ENCODE results near the gene EMP3. TPM values are rescaled to one million over a fixed set of nuclear protein-coding genes. Genes with fewer than 3 reads are reported as not detected.

Gene EMP3
- total and polyA plus RNA-seq, 2 of the 13 experiments (the other 11 are each of a cell fraction or from before 2014, with no cell fraction given), result 2.2 to 7.8 TPM

GRCh38 chr19:48310227-48310626, 15.1 kb upstream of the EMP3 start (continued):
- TF ChIP-seq ARID5B (CRISPR knock-in tag; IDR thresholded peaks at IDR 0.05) (0 out of 2 replicates have a peak, but pooled peaks have one; percentile 42), TEAD3 (CRISPR knock-in tag; optimal IDR thresholded peaks at IDR 0.05; ENCODE audit: borderline replicate concordance) (peak; percentile 30), MEF2D (CRISPR knock-in tag; IDR thresholded peaks at IDR 0.05) (no peak), SOX5 (CRISPR knock-in tag; IDR thresholded peaks at IDR 0.05; ENCODE audit: borderline replicate concordance) (peak; percentile 40; the same call in 1 of the 2 replicates)

GRCh38 chr19:48311384-48311783, 14.0 kb upstream of the EMP3 start:
- BruUV-seq (replicated peaks), result no TSS peak
- no peak for FAIRE-seq
- H2AFZ ChIP-seq (ENCODE audit: low read length), result no peak overlapping the region
- no peaks in the 10 kb centered on the region for H3K79me2 ChIP-seq (ENCODE audit: insufficient read depth, low read length)
- no peaks in the 10 kb centered on the region for H4K20me1 ChIP-seq (ENCODE audit: insufficient read depth, low read length)
- intact Hi-C loops (cut with micrococcal nuclease; ENCODE audit: unreplicated experiment) (loop anchor here (10.0 kb wide), 1 partner anchor 273 kb away; no protein-coding TSS in a partner anchor), in situ Hi-C loops (cut with HindIII; ENCODE audit: extremely low pct_ligation_motif_present, low pct_unique_long_range_greater_than_20kb) (loop anchor here (10.0 kb wide), 1 partner anchor 273 kb away; no protein-coding TSS in a partner anchor)
- CTCF ChIA-PET (ENCODE audit: low intra/inter-chr PET ratio, low total read pairs), result no interaction called here
- H3K9me3 ChIP-seq (ENCODE audit: low read length), result no peaks in the 10 kb centered on the region
- H3K9ac ChIP-seq (ENCODE audit: insufficient read depth, low read depth, low read length), result no peak overlapping the region
- 60% methylated on average over 11 of the region's 11 CpGs for WGBS (ENCODE audit: low lambda C conversion rate)
- no peak for DNase-seq (ENCODE audit: low spot score)
- H3K27ac ChIP-seq (ENCODE audit: extremely low read length, insufficient read depth, low read length), result no peak overlapping the region
- POLR2A ChIA-PET, result no interaction called here
- ATAC-seq, result no peak
- no peak overlapping the region for H3K4me2 ChIP-seq (ENCODE audit: low read depth, low read length)
- H3K36me3 ChIP-seq (replicated peaks in 1 of 2; ENCODE audit: control insufficient read depth in 1 of 2, insufficient read depth in 2 of 2, low read length in 2 of 2), result no peaks in the 10 kb centered on the region
- peaks cover 0 to 10% of the 10 kb centered on the region in 2 experiments; a peak in 3 of 5 replicates for H3K27me3 ChIP-seq (ENCODE audit: control insufficient read depth in 1 of 2, insufficient read depth in 2 of 2, low read length in 2 of 2)
- H3K4me3 ChIP-seq (replicated peaks in 1 of 3; ENCODE audit: insufficient read depth in 1 of 3, low read depth in 2 of 3, low read length in 3 of 3), result no peak overlapping the region
- H3K4me1 ChIP-seq (ENCODE audit: insufficient read depth, low read length), result peaks cover 30% of the 10 kb centered on the region
- no peak for TF ChIP-seq RXRB (CRISPR knock-in tag; IDR thresholded peaks at IDR 0.05; ENCODE audit: borderline replicate concordance)
- TF ChIP-seq ZSCAN20 (CRISPR knock-in tag; IDR thresholded peaks at IDR 0.05; ENCODE audit: borderline replicate concordance), result no peak
- no peak for TF ChIP-seq MTERF4 (CRISPR knock-in tag; IDR thresholded peaks at IDR 0.05)
- TF ChIP-seq GPN1 (CRISPR knock-in tag; IDR thresholded peaks at IDR 0.05; ENCODE audit: borderline replicate concordance), result no peak
- no peak for TF ChIP-seq RFXANK (CRISPR knock-in tag; IDR thresholded peaks at IDR 0.05)
- TF ChIP-seq ZNF878 (CRISPR knock-in tag; IDR thresholded peaks at IDR 0.05), result no peak
- TF ChIP-seq ZNF562 (CRISPR knock-in tag; IDR thresholded peaks at IDR 0.05; ENCODE audit: borderline replicate concordance), result no peak
- TF ChIP-seq EEA1 (CRISPR knock-in tag; IDR thresholded peaks at IDR 0.05; ENCODE audit: borderline replicate concordance), result no peak
- TF ChIP-seq ZSCAN5A (CRISPR knock-in tag; IDR thresholded peaks at IDR 0.05; ENCODE audit: borderline replicate concordance), result no peak
- no peak for TF ChIP-seq YEATS4 (CRISPR knock-in tag; IDR thresholded peaks at IDR 0.05; ENCODE audit: borderline replicate concordance)
- no peak for TF ChIP-seq FOXK1 (CRISPR knock-in tag; IDR thresholded peaks at IDR 0.05; ENCODE audit: borderline replicate concordance, low read depth)
- TF ChIP-seq RXRA (CRISPR knock-in tag; IDR thresholded peaks at IDR 0.05), result no peak
